ENCODE results near the gene WNT5A. TPM values are rescaled to one million over a fixed set of nuclear protein-coding genes. Genes with fewer than 3 reads are reported as not detected.

The WNT5A gene
- total and polyA plus RNA-seq, 2 of the 4 experiments (the other 2 are of a cell fraction), result 224 to 231 TPM

DNA sequence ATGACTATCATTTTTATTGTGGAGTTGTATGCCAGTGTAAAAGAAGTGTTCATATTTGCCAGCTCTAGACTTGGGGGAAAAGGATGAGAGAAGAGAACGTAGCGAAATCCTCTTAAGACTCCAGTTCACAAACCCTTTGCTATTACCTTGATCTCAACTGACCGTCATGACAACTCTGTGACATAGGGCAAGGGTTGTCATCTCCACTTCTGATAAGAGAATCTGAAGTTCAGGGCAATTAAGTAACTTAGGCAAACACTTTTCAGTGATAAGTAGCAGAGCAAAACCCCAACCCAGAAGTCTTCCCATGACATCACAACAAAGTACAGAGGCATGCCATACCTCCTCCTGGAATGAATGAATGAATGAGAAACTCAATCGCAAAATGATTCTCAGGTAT, 40.3 kb upstream of the WNT5A start:
- Histone ChIP-seq H3K4ac (ENCODE audit: low read depth, low read length) (no peak overlapping the region), H3K18ac (ENCODE audit: low read depth, low read length) (no peak overlapping the region), H2AFZ (replicated peaks; ENCODE audit: low read length, poor library complexity) (no peak overlapping the region), H3K27me3 (ENCODE audit: control insufficient read depth, insufficient read depth, low read length) (peaks cover 5% of the 10 kb centered on the region), H3K14ac (replicated peaks; ENCODE audit: low read depth, low read length) (no peak overlapping the region), H3K4me1 (ENCODE audit: control insufficient read depth, insufficient read depth, low read length) (peaks cover 2% of the 10 kb centered on the region; the same call in 1 of the 2 replicates), H2AK9ac (replicated peaks; ENCODE audit: low read depth, low read length, poor library complexity) (no peak overlapping the region), H4K8ac (ENCODE audit: low read depth in 2 of 2, low read length in 2 of 2) (no peak overlapping the region), H3K9ac (ENCODE audit: low read depth, low read length) (no peak overlapping the region), H2BK5ac (ENCODE audit: low read depth, low read length, poor library complexity, severe bottlenecking) (no peak overlapping the region), H3K23ac (ENCODE audit: low read depth, low read length) (no peak overlapping the region), H3K27ac (ENCODE audit: insufficient read depth, low read length) (no peak overlapping the region), H4K5ac (ENCODE audit: low read depth, low read length) (no peak overlapping the region), H3K36me3 (ENCODE audit: control insufficient read depth, insufficient read depth, low read length) (no peaks in the 10 kb centered on the region), H4K20me1 (ENCODE audit: insufficient read depth, low read length) (no peaks in the 10 kb centered on the region), H3K4me3 (ENCODE audit: insufficient read depth, low read depth, low read length) (no peak overlapping the region), H2AK5ac (ENCODE audit: low read depth, low read length) (no peak overlapping the region), H2BK20ac (ENCODE audit: low read depth, low read length) (no peak overlapping the region), H3K4me2 (ENCODE audit: low read depth, low read length) (no peak overlapping the region), H2BK15ac (ENCODE audit: low read depth, low read length) (no peak overlapping the region), H3K9me1 (ENCODE audit: insufficient read depth, low read length) (peaks cover 6% of the 10 kb centered on the region; the same call in 1 of the 2 replicates), H2BK120ac (ENCODE audit: low read depth, low read length) (no peak overlapping the region), H3K56ac (ENCODE audit: extremely low read depth, insufficient read depth, low read length) (no peak overlapping the region), H4K91ac (ENCODE audit: insufficient read depth, low read depth, low read length) (no peak overlapping the region), H3K9me3 (ENCODE audit: control insufficient read depth, insufficient read depth, low read length) (no peaks in the 10 kb centered on the region), H3K79me1 (ENCODE audit: low read depth in 1 of 2, low read length in 2 of 2) (no peaks in the 10 kb centered on the region)
- no CpG with 5 or more reads among the region's 4 CpGs for WGBS, 2 experiments (ENCODE audit: extremely low coverage in 2 of 2, insufficient read length in 1 of 2)
- in situ Hi-C loops (cut with MboI; ENCODE audit: low sequenced_read_pairs), result no loop called here
- dilution Hi-C loops (cut with HindIII; ENCODE audit: low sequenced_read_pairs, unreplicated experiment), result no loop called here
- intact Hi-C loops (cut with micrococcal nuclease), result no loop called here
- POLR2A ChIA-PET (ENCODE audit: unreplicated experiment), result no interaction called here
- BruUV-seq (replicated peaks), result no TSS peak
- TF ChIP-seq RCOR1 (IDR thresholded peaks at IDR 0.05; ENCODE audit: insufficient replicate concordance, low read length) (no peak), POLR2A (IDR thresholded peaks at IDR 0.05; ENCODE audit: low read depth, low read length) (no peak), NFE2L2 (IDR thresholded peaks at IDR 0.05; ENCODE audit: low read depth, low read length) (no peak), RFX5 (IDR thresholded peaks at IDR 0.05; ENCODE audit: low read depth, low read length) (no peak), MXI1 (IDR thresholded peaks at IDR 0.05; ENCODE audit: borderline replicate concordance, low read depth, low read length) (no peak), MAZ (IDR thresholded peaks at IDR 0.05; ENCODE audit: borderline replicate concordance, low read depth, low read length) (no peak), FOS (IDR thresholded peaks at IDR 0.05; ENCODE audit: low read depth, low read length) (no peak)
- TF ChIP-seq, protein P1, sequence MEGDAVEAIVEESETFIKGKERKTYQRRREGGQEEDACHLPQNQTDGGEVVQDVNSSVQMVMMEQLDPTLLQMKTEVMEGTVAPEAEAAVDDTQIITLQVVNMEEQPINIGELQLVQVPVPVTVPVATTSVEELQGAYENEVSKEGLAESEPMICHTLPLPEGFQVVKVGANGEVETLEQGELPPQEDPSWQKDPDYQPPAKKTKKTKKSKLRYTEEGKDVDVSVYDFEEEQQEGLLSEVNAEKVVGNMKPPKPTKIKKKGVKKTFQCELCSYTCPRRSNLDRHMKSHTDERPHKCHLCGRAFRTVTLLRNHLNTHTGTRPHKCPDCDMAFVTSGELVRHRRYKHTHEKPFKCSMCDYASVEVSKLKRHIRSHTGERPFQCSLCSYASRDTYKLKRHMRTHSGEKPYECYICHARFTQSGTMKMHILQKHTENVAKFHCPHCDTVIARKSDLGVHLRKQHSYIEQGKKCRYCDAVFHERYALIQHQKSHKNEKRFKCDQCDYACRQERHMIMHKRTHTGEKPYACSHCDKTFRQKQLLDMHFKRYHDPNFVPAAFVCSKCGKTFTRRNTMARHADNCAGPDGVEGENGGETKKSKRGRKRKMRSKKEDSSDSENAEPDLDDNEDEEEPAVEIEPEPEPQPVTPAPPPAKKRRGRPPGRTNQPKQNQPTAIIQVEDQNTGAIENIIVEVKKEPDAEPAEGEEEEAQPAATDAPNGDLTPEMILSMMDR (conservative IDR thresholded peaks at IDR 0.05; ENCODE audit: low read depth, low read length), result no peak
- DNase-seq (no peak), ATAC-seq (ENCODE audit: low read depth) (no peak)
- CTCF ChIA-PET, result no interaction called here

Data from IMR-90 (cell line).